Measurements from ENCODE around the gene ZNF76. TPM values are rescaled to one million over a fixed set of nuclear protein-coding genes. Genes with fewer than 3 reads are reported as not detected.
A peak's percentile ranks its signal among the peaks of the same experiment; 100 is the strongest.

The ZNF76 gene
- total RNA-seq, 1 donor from 2014 or later, result 12.7 TPM

- H3K27ac Mint-ChIP-seq (ENCODE audit: unreplicated experiment), result no peak overlapping the region
- Histone ChIP-seq H3K4me2 (ENCODE audit: low read length) (peak overlapping the region; percentile 21), H4K20me1 (ENCODE audit: insufficient read depth, low read length) (peaks cover 85% of the 10 kb centered on the region), H3K4me3 (ENCODE audit: insufficient read depth, low read depth, low read length) (no peak overlapping the region), H3K27ac (ENCODE audit: low read depth, low read length) (no peak overlapping the region), H3K9ac (ENCODE audit: low read length) (no peak overlapping the region), H3K27me3 (ENCODE audit: insufficient read depth, low read length) (no peaks in the 10 kb centered on the region), H3K4me1 (ENCODE audit: insufficient read depth, low read length) (peaks cover 32% of the 10 kb centered on the region), H3K79me2 (ENCODE audit: insufficient read depth, low read length) (peaks cover 62% of the 10 kb centered on the region), H3K36me3 (ENCODE audit: insufficient read depth, low read length) (no peaks in the 10 kb centered on the region), H3K9me3 (ENCODE audit: insufficient read depth, low read depth, low read length) (no peaks in the 10 kb centered on the region), H2AFZ (ENCODE audit: low read depth, low read length) (no peak overlapping the region)
- peaks cover 3% of the 10 kb centered on the region for H3K36me3 Mint-ChIP-seq (ENCODE audit: low read depth, unreplicated experiment)
- DNase-seq (ENCODE audit: low read depth) (peak; percentile 35), FAIRE-seq (no peak)
- TF ChIP-seq EZH2 (IDR thresholded peaks at IDR 0.05; ENCODE audit: insufficient read depth, low read length), result no peak
- no peak for TF ChIP-seq CTCF (IDR thresholded peaks at IDR 0.05; ENCODE audit: insufficient read depth, low read depth, low read length)
- H3K27me3 Mint-ChIP-seq (ENCODE audit: low read depth, unreplicated experiment), result no peaks in the 10 kb centered on the region
- H3K4me3 Mint-ChIP-seq (ENCODE audit: unreplicated experiment), result no peak overlapping the region
- H3K9me3 Mint-ChIP-seq (ENCODE audit: unreplicated experiment), result no peaks in the 10 kb centered on the region
- H3K4me1 Mint-ChIP-seq (ENCODE audit: low read depth, unreplicated experiment), result peaks cover 54% of the 10 kb centered on the region
Measured at GRCh38 chr6:35219683-35220326, 39.7 kb upstream of the ZNF76 start.

DNA sequence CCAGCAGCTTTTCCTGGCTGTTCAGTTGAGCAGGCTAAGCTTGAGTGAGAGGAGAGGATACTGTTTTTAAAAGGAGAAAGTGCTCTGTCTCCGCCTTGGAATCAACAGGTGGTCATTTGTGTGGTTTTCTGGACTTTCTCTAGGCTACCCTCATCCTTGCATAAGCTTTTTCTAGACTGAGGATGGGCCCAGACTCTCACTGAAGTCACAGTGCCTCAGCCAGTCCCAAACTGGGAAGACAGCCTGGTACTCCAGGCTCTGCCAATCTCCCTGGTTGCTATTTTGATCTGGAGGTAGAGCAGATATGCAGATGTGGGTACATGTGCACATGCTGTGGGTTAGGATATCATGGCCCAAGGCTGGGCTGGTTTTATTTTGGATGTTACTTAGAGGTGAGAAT is 38.8 kb upstream of the ZNF76 start:
- Mint-ChIP-seq H3K27me3 (ENCODE audit: low read depth, unreplicated experiment) (no peaks in the 10 kb centered on the region), H3K27ac (ENCODE audit: unreplicated experiment) (no peak overlapping the region), H3K36me3 (ENCODE audit: low read depth, unreplicated experiment) (peaks cover 5% of the 10 kb centered on the region), H3K4me3 (ENCODE audit: unreplicated experiment) (no peak overlapping the region), H3K9me3 (ENCODE audit: unreplicated experiment) (no peaks in the 10 kb centered on the region), H3K4me1 (ENCODE audit: low read depth, unreplicated experiment) (peaks cover 45% of the 10 kb centered on the region)
- Histone ChIP-seq H3K27ac (ENCODE audit: low read depth, low read length) (no peak overlapping the region), H4K20me1 (ENCODE audit: insufficient read depth, low read length) (peaks cover 89% of the 10 kb centered on the region), H3K9me3 (ENCODE audit: insufficient read depth, low read depth, low read length) (no peaks in the 10 kb centered on the region), H3K36me3 (ENCODE audit: insufficient read depth, low read length) (no peaks in the 10 kb centered on the region), H3K27me3 (ENCODE audit: insufficient read depth, low read length) (no peaks in the 10 kb centered on the region), H3K4me3 (ENCODE audit: insufficient read depth, low read depth, low read length) (no peak overlapping the region), H3K9ac (ENCODE audit: low read length) (no peak overlapping the region), H3K4me1 (ENCODE audit: insufficient read depth, low read length) (peaks cover 23% of the 10 kb centered on the region), H3K79me2 (ENCODE audit: insufficient read depth, low read length) (peaks cover 60% of the 10 kb centered on the region), H3K4me2 (ENCODE audit: low read length) (no peak overlapping the region), H2AFZ (ENCODE audit: low read depth, low read length) (no peak overlapping the region)
- no peak for FAIRE-seq
- no peak for TF ChIP-seq CTCF (IDR thresholded peaks at IDR 0.05; ENCODE audit: insufficient read depth, low read depth, low read length)
- no peak for TF ChIP-seq EZH2 (IDR thresholded peaks at IDR 0.05; ENCODE audit: insufficient read depth, low read length)
- no peak for DNase-seq (ENCODE audit: low read depth)

GRCh38 chr6:35223396-35223795 is 36.1 kb upstream of the ZNF76 start:
- Histone ChIP-seq H3K4me2 (ENCODE audit: low read length) (no peak overlapping the region), H3K4me3 (ENCODE audit: insufficient read depth, low read depth, low read length) (no peak overlapping the region), H4K20me1 (ENCODE audit: insufficient read depth, low read length) (peaks cover 70% of the 10 kb centered on the region), H2AFZ (ENCODE audit: low read depth, low read length) (no peak overlapping the region), H3K36me3 (ENCODE audit: insufficient read depth, low read length) (no peaks in the 10 kb centered on the region), H3K27ac (ENCODE audit: low read depth, low read length) (no peak overlapping the region), H3K9me3 (ENCODE audit: insufficient read depth, low read depth, low read length) (no peaks in the 10 kb centered on the region), H3K9ac (ENCODE audit: low read length) (no peak overlapping the region), H3K79me2 (ENCODE audit: insufficient read depth, low read length) (peaks cover 39% of the 10 kb centered on the region), H3K27me3 (ENCODE audit: insufficient read depth, low read length) (no peaks in the 10 kb centered on the region), H3K4me1 (ENCODE audit: insufficient read depth, low read length) (peaks cover under 1% of the 10 kb centered on the region)
- H3K4me1 Mint-ChIP-seq (ENCODE audit: low read depth, unreplicated experiment), result peaks cover 23% of the 10 kb centered on the region
- no peaks in the 10 kb centered on the region for H3K9me3 Mint-ChIP-seq (ENCODE audit: unreplicated experiment)
- DNase-seq (ENCODE audit: low read depth) (no peak), FAIRE-seq (no peak)
- peaks cover 5% of the 10 kb centered on the region for H3K36me3 Mint-ChIP-seq (ENCODE audit: low read depth, unreplicated experiment)
- TF ChIP-seq CTCF (IDR thresholded peaks at IDR 0.05; ENCODE audit: insufficient read depth, low read depth, low read length), result no peak
- TF ChIP-seq EZH2 (IDR thresholded peaks at IDR 0.05; ENCODE audit: insufficient read depth, low read length), result no peak
- H3K27me3 Mint-ChIP-seq (ENCODE audit: low read depth, unreplicated experiment), result no peaks in the 10 kb centered on the region
- H3K27ac Mint-ChIP-seq (ENCODE audit: unreplicated experiment), result no peak overlapping the region
- no peak overlapping the region for H3K4me3 Mint-ChIP-seq (ENCODE audit: unreplicated experiment)
